Measurements from ENCODE around the gene RUFY4. TPM values are rescaled to one million over a fixed set of nuclear protein-coding genes. Genes with fewer than 3 reads are reported as not detected.

RUFY4 gene
- total RNA-seq, 1 experiment from 2014 or later: 0.66 TPM

DNA sequence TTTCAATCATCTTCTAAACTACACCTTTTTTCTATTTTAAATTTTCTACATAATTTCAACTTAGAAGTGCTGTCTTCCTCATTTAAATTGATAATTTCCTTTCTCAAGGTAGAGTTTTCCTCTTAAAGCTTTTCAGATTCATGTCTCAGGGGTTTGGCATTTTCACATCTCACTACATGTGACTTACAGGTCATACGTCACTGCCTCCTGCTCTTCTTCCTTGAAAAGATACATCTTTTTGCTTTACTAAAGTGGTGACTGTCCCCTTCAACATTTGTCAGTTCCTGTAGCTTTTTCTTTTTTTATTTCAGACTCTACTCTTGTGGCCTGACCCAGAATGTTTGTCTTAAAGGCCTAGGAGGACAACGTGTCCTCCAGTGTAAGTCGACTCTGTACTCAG, 17.1 kb upstream of the RUFY4 start:
- Histone ChIP-seq H3K9ac (ENCODE audit: extremely low read depth, insufficient read length, low read length) (no peak overlapping the region), H2AFZ (ENCODE audit: low read length) (no peak overlapping the region), H2BK120ac (ENCODE audit: low read depth, low read length, poor library complexity, severe bottlenecking) (no peak overlapping the region), H4K91ac (ENCODE audit: insufficient read length, low read depth, low read length) (no peak overlapping the region), H4K20me1 (ENCODE audit: control insufficient read depth, insufficient read depth, insufficient read length) (no peaks in the 10 kb centered on the region), H4K8ac (replicated peaks; ENCODE audit: insufficient read length, low read depth, low read length) (no peak overlapping the region), H3K18ac (ENCODE audit: insufficient read length, low read depth, low read length) (no peak overlapping the region), H3K4ac (ENCODE audit: low read depth, low read length) (no peak overlapping the region), H3K9me3 (ENCODE audit: control insufficient read depth, low read depth, low read length) (no peaks in the 10 kb centered on the region), H3K4me2 (ENCODE audit: insufficient read depth, insufficient read length, low read length) (no peak overlapping the region), H2BK20ac (ENCODE audit: low read depth, low read length, poor library complexity, severe bottlenecking) (no peak overlapping the region), H3K79me2 (ENCODE audit: insufficient read depth, low read length) (no peaks in the 10 kb centered on the region), H2AK5ac (ENCODE audit: insufficient read length, low read length) (no peak overlapping the region), H3K4me1 (ENCODE audit: insufficient read depth, low read length) (no peaks in the 10 kb centered on the region), H3K14ac (ENCODE audit: insufficient read depth, low read length) (no peak overlapping the region), H3K27ac (ENCODE audit: insufficient read length, low read depth, low read length) (no peak overlapping the region), H3K79me1 (ENCODE audit: insufficient read depth, low read depth, low read length, poor library complexity, severe bottlenecking) (no peaks in the 10 kb centered on the region), H3K27me3 (ENCODE audit: insufficient read depth, low read length) (no peaks in the 10 kb centered on the region), H2BK12ac (ENCODE audit: insufficient read length, low read depth, low read length) (no peak overlapping the region), H4K5ac (ENCODE audit: insufficient read length, low read depth, low read length) (no peak overlapping the region), H2BK5ac (ENCODE audit: insufficient read length, low read length) (no peak overlapping the region), H3T11ph (ENCODE audit: low read length) (no peak overlapping the region), H2BK15ac (ENCODE audit: low read depth, low read length) (no peak overlapping the region), H3K23ac (ENCODE audit: insufficient read length, low read depth, low read length) (no peak overlapping the region), H3K23me2 (ENCODE audit: insufficient read length, low read depth, low read length, poor library complexity, severe bottlenecking) (no peaks in the 10 kb centered on the region), H3K56ac (ENCODE audit: insufficient read length, low read depth, low read length) (no peak overlapping the region)
- no peak overlapping the region for H3K4me3 Mint-ChIP-seq
- H3K4me1 Mint-ChIP-seq: no peaks in the 10 kb centered on the region
- WGBS (ENCODE audit: extremely low coverage, insufficient read length, low lambda C conversion rate): no CpG with 5 or more reads among the region's 3 CpGs
- H3K9me3 Mint-ChIP-seq: no peaks in the 10 kb centered on the region
- no peak for DNase-seq
- no peak for TF ChIP-seq CTCF (conservative IDR thresholded peaks at IDR 0.05)
- H3K27me3 Mint-ChIP-seq (ENCODE audit: low read depth): peaks cover 15% of the 10 kb centered on the region
- no peak overlapping the region for H3K27ac Mint-ChIP-seq
- no peaks in the 10 kb centered on the region for H3K36me3 Mint-ChIP-seq (ENCODE audit: insufficient read depth in 1 of 3, low read depth in 3 of 3)

All from H9 (cell line).